Mucosa of descending colon (tissue), 3 donors: ENCODE data around the gene FRS3. TPM values are rescaled to one million over a fixed set of nuclear protein-coding genes. Genes with fewer than 3 reads are reported as not detected.

Experiments
- ATAC-seq: fragments of 200-7000 bp; cut with Tn5 transposase; one replicate; pipeline ENCODE4 v1.9.1; 2020; ENCODE audit warnings: mild to moderate bottlenecking, moderate library complexity
- DNase-seq, 3 donors: peaks; one replicate each; pipeline ENCODE4 v3.0.0-alpha.2; 2020
- H3K36me3 ChIP-seq: fragments of 200-600 bp; one replicate; pipeline ENCODE4 v1.8.0; 2021; ENCODE audit warnings: low read depth, mild to moderate bottlenecking
- H3K4me1 ChIP-seq: fragments of 200-600 bp; one replicate; pipeline ENCODE4 v1.8.0; 2021; ENCODE audit warnings: low read depth, mild to moderate bottlenecking
- H3K4me3 ChIP-seq: fragments of 200-600 bp; one replicate; pipeline ENCODE4 v1.8.0; 2021; ENCODE audit warnings: mild to moderate bottlenecking
- H3K9me3 ChIP-seq: fragments of 200-600 bp; one replicate; pipeline ENCODE4 v1.8.0; 2021; ENCODE audit warnings: mild to moderate bottlenecking
- intact Hi-C, 2 donors: fragments of 100-400 bp; cut with DNase I in 1 of 2; cut with micrococcal nuclease in 1 of 2; formaldehyde crosslinking; loops; one replicate each; pipeline versions ENCODE4 v1.11.0 to v1.11.1; 2022; cut with DNase I, micrococcal nuclease
- total RNA-seq, 3 donors: library from RNA; stranded (reverse); fragmentation: NEBNext Ultra II Directional in 2 of 3; extraction: Animal tissue kit (Norgen Biotek cat#: 25700) in 2 of 3; gene quantifications; one replicate each; pipeline versions ENCODE4 v1.2.1 to v1.2.4, GENCODE V29; 2021 to 2023
- TF ChIP-seq, protein P1 (sequence below): fragments of 200-600 bp; IDR thresholded peaks from one replicate; pipeline ENCODE4 v1.8.0; 2022; ENCODE audit warnings: antibody characterized with exemption, mild to moderate bottlenecking
- donor health status: DM: no; HTN: no; CAD: no; lungs with moderate emphysema.
- donor health status: DM: no; HTN: no; CAD: no.
- donor health status: DM: no; HTN: yes; CAD: no.

The FRS3 gene
- total RNA-seq, 3 donors from 2014 or later: 3.6 to 7.9 (median 4.6) TPM

- no peak for ATAC-seq
- H3K36me3 ChIP-seq: no peaks in the 10 kb centered on the region
Measured at GRCh38 chr6:41796474-41796873, 16.8 kb upstream of the FRS3 start.

DNA sequence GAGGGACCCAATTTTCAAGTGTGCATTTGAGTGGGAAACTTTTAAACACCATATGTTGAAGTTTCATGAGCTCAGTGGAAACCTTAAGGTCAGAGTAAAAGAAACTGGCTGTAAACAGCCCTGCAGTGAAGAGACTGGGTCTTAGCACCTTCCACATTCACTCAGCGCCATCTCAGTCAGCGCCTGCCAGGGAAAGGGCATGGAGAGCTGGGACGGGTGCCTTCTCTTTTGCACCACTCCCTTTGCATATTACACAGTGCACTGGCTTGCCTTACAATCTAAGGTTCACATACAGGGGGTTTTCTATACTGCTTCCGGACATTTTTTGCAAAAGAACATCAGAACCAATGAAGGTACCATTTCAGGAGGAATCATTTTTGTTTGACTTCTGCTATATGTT is 12.3 kb upstream of the FRS3 start:
- intact Hi-C loops: loop anchor here (10.0 kb wide), 1 partner anchor 133 kb away; the partner anchor contains the start of genes BYSL (in 2 of the 2) and MED20 (in 2 of the 2)
- Histone ChIP-seq H3K36me3 (no peaks in the 10 kb centered on the region), H3K4me1 (peaks cover 9% of the 10 kb centered on the region), H3K9me3 (no peaks in the 10 kb centered on the region), H3K4me3 (no peak overlapping the region)
- ATAC-seq (no peak), DNase-seq (no peak)
- TF ChIP-seq, protein P1, sequence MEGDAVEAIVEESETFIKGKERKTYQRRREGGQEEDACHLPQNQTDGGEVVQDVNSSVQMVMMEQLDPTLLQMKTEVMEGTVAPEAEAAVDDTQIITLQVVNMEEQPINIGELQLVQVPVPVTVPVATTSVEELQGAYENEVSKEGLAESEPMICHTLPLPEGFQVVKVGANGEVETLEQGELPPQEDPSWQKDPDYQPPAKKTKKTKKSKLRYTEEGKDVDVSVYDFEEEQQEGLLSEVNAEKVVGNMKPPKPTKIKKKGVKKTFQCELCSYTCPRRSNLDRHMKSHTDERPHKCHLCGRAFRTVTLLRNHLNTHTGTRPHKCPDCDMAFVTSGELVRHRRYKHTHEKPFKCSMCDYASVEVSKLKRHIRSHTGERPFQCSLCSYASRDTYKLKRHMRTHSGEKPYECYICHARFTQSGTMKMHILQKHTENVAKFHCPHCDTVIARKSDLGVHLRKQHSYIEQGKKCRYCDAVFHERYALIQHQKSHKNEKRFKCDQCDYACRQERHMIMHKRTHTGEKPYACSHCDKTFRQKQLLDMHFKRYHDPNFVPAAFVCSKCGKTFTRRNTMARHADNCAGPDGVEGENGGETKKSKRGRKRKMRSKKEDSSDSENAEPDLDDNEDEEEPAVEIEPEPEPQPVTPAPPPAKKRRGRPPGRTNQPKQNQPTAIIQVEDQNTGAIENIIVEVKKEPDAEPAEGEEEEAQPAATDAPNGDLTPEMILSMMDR: no peak

More at GRCh38 chr6:41796474-41796873, 16.8 kb upstream of the FRS3 start:
- no peak overlapping the region for H3K4me3 ChIP-seq
- DNase-seq: no peak
- no peaks in the 10 kb centered on the region for H3K4me1 ChIP-seq
- intact Hi-C loops: loop anchor here (10.0 kb wide), 1 partner anchor 128 kb away; the partner anchor contains the start of genes BYSL (in 2 of the 2) and MED20 (in 2 of the 2)
- TF ChIP-seq, protein P1: no peak
- H3K9me3 ChIP-seq: no peaks in the 10 kb centered on the region

- Histone ChIP-seq H3K4me3 (no peak overlapping the region), H3K36me3 (no peaks in the 10 kb centered on the region), H3K9me3 (no peaks in the 10 kb centered on the region), H3K4me1 (peaks cover 9% of the 10 kb centered on the region)
- intact Hi-C loops: loop anchor here (10.0 kb wide), 1 partner anchor 133 kb away; the partner anchor contains the start of genes BYSL (in 2 of the 2) and MED20 (in 2 of the 2)
- DNase-seq: no peak
- TF ChIP-seq, protein P1: no peak
- no peak for ATAC-seq
Measured at GRCh38 chr6:41791305-41791704, 11.6 kb upstream of the FRS3 start.

GRCh38 chr6:41790045-41790444 is 10.3 kb upstream of the FRS3 start:
- no peaks in the 10 kb centered on the region for H3K9me3 ChIP-seq
- no peak overlapping the region for H3K4me3 ChIP-seq
- no peak for DNase-seq
- intact Hi-C loops: loop anchor here (10.0 kb wide), 1 partner anchor 135 kb away; the partner anchor contains the start of genes BYSL (in 2 of the 2) and MED20 (in 2 of the 2)
- no peak for ATAC-seq
- TF ChIP-seq, protein P1: no peak
- H3K4me1 ChIP-seq: peaks cover 16% of the 10 kb centered on the region
- no peaks in the 10 kb centered on the region for H3K36me3 ChIP-seq

GRCh38 chr6:41789390-41789724 is 9.7 kb upstream of the FRS3 start:
- no peak for DNase-seq
- Histone ChIP-seq H3K9me3 (no peaks in the 10 kb centered on the region), H3K4me3 (no peak overlapping the region), H3K36me3 (no peaks in the 10 kb centered on the region), H3K4me1 (peaks cover 16% of the 10 kb centered on the region)
- no peak for ATAC-seq
- TF ChIP-seq, protein P1: no peak
- intact Hi-C loops: loop anchor here in 1 of 2 donors (10.0 kb wide), 1 partner anchor 255 kb away; no protein-coding TSS in a partner anchor
